ENCODE results near the gene IL34.

The IL34 gene

DNA sequence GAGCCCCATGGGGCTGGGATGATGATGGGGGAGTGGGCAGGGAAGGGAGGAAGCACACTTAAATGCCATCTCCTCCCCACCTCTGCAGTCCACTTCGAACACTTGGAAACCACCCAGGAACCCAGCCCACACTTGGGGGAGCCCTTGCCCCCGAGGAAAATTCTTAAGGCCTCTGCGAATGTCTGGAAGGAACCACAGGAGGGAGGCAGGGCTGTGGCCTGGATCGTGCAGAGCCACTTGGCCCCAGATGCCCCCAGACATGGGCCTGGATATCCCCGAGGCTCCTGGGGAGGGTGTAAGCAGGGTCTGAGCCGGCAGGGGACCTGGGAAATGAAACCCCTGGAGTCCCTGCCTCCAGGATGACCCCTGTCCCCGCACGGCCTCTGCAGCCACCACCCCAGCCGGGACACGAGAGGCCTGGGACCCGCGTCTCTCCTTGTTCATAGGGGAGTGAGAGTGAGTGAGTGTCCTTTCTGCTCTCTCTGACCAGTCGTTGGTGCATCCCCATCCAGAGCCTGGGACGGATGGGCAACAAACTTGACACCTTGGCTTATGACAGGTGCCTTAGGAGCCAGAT, 51.3 kb downstream of the IL34 start:
- TF ChIP-seq, protein P1, sequence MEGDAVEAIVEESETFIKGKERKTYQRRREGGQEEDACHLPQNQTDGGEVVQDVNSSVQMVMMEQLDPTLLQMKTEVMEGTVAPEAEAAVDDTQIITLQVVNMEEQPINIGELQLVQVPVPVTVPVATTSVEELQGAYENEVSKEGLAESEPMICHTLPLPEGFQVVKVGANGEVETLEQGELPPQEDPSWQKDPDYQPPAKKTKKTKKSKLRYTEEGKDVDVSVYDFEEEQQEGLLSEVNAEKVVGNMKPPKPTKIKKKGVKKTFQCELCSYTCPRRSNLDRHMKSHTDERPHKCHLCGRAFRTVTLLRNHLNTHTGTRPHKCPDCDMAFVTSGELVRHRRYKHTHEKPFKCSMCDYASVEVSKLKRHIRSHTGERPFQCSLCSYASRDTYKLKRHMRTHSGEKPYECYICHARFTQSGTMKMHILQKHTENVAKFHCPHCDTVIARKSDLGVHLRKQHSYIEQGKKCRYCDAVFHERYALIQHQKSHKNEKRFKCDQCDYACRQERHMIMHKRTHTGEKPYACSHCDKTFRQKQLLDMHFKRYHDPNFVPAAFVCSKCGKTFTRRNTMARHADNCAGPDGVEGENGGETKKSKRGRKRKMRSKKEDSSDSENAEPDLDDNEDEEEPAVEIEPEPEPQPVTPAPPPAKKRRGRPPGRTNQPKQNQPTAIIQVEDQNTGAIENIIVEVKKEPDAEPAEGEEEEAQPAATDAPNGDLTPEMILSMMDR (conservative IDR thresholded peaks at IDR 0.05; ENCODE audit: low read depth, low read length) = peak; percentile 13
- H3K4me3 ChIP-seq (ENCODE audit: low read depth, low read length) = no peak overlapping the region
- peak; percentile 32 for DNase-seq (ENCODE audit: low read depth)

DNA sequence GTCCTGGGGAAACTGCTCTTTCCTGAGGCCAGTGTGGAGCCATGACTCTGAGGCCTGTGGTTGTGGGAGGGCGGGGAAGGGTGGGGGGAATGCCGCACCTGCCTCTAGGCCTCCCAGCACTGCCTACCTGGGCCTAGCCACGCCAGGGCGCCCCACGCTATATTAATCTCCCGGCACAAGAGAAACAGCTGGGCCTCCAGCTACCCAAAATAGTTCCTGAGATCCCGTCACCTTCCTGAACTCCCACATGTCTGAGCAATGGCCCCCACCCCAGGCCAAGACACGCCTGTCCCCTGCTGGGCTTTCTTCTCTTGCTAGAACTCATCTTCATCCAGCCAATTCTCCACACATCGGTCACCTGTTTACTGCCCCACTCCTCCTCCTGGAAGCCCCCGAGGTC, 52.5 kb downstream of the IL34 start:
- DNase-seq (ENCODE audit: low read depth) = no peak
- no peak overlapping the region for H3K4me3 ChIP-seq (ENCODE audit: low read depth, low read length)
- TF ChIP-seq, protein P1 (conservative IDR thresholded peaks at IDR 0.05; ENCODE audit: low read depth, low read length) = no peak

DNA sequence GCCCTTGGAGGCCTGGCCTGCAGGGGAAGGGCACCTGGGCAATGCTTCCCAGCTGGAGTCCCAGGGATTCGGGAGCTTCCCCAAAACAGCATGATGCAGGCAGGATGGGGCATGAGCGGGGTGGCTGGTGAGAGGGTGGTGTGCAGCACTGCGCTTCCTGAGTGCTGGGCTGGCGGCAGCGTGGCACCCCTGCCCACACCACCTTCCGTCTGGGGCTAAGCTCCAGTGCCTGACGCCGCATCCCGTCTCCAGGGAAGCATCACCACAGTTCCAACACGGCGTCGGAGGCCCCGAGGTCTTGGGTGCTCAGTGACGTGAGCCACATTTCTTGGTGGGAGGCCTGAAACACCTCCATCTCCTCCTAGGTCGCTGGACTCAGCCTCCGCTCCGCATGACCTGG, 53.3 kb downstream of the IL34 start:
- H3K4me3 ChIP-seq (ENCODE audit: low read depth, low read length) = no peak overlapping the region
- TF ChIP-seq, protein P1 (conservative IDR thresholded peaks at IDR 0.05; ENCODE audit: low read depth, low read length) = no peak
- no peak for DNase-seq (ENCODE audit: low read depth)

DNA sequence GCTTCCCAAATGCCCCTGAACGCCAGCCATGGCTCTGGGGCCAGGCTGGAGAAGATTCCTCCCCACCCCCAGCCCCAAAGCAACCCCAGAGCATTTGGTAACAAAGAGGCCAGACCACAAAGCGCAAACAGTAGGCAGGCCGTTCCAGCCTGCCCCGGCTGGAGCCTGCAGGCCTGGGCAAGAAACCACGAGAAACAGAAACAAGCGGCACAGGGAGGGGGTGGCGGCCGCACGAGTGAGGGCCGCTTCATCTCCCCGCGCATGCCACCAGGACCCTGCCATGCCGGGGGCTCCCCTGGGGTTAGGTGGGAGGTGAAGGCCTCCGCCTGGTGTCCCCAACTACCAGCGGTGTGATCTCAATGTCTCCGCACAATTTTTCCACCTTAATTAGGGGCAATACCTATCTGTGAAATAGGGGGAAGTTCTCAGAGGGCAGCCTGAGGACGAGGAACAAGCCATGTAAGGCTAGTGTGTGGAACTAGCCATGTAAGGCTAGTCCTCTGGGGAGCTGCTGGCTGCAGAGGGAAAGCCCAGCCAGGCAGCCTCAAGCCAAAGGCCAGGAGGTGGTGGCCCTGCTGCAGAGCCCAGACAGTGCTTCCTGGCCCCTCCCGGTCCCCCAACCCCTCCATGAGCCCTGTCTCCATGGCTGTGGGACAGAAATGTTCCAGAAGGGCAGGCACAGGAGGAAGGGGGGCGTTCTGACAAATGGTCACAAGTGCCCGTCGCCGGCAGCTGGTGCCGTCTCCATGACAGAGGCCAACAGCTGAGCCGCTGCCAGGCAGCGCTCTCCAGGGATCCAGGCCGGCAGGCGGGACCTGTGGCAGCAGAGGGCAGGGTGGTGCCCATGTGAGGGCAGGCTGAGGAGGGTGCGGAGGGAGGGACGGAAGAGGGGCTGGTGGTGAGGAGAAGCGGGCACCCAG, 54.0 kb downstream of the IL34 start:
- H3K4me3 ChIP-seq (ENCODE audit: low read depth, low read length) = no peak overlapping the region
- TF ChIP-seq, protein P1 (conservative IDR thresholded peaks at IDR 0.05; ENCODE audit: low read depth, low read length) = no peak

DNA sequence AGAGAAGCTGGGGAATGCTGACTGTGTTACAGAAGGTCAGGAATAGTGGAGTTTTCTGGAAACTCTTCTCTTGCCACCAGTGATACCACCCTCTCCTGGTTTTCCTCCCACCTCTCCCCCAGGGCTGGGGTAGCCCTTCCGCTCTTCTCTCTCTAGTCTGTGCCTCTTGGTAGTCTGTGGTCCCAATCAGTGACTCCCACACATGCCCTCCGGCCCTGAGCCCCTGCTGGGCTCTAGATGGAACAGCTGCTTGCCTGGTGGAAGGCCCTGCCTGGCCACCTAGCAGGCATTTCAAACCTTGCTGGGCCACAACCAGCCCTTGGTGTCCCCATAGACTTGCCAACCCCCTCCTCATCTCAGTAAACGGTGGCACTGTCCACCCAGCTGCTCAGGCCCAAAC, 54.7 kb downstream of the IL34 start:
- TF ChIP-seq, protein P1 (conservative IDR thresholded peaks at IDR 0.05; ENCODE audit: low read depth, low read length) = peak; percentile 11
- no peak for DNase-seq (ENCODE audit: low read depth)
- no peak overlapping the region for H3K4me3 ChIP-seq (ENCODE audit: low read depth, low read length)

More for the DNA sequence above, 54.0 kb downstream of the IL34 start:
- no peak for DNase-seq (ENCODE audit: low read depth)

DNA sequence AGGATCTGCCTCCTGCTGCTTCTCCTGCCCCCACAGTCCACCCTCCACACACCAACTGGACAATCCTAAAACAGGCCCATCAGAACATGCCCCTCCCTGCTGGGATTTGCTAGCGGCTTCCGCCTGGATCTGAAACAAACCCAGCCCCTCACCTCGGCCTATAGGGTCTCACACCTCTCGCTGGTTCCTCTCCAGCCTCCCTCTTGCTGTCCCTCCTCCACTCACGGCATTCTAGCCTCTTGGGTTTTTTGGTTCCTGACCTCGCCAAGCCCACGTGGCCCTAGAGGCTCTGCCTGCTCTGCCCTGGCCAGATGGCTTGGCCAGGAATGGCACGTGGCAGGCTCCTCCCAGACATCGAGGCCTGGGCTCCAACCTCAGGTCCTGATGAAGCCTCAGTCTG, 55.2 kb downstream of the IL34 start:
- no peak overlapping the region for H3K4me3 ChIP-seq (ENCODE audit: low read depth, low read length)
- TF ChIP-seq, protein P1 (conservative IDR thresholded peaks at IDR 0.05; ENCODE audit: low read depth, low read length) = no peak
- DNase-seq (ENCODE audit: low read depth) = no peak
